ENCODE measurements around the gene SDF2.

The SDF2 gene

GRCh38 chr17:28661635-28662526 lies at the start of gene SDF2, which contains the start of gene SUPT6H:
SDF2 (minus strand) TSS chr17:28661906; CDS start chr17:28661876, 30 bp downstream.
SUPT6H (plus strand) TSS chr17:28662205; CDS start chr17:28673402, 11,197 bp downstream.
- H3K9me3 Mint-ChIP-seq = no peaks in the 10 kb centered on the region
- peaks cover 11% of the 10 kb centered on the region for H3K36me3 Mint-ChIP-seq
- no peaks in the 10 kb centered on the region for H3K27me3 Mint-ChIP-seq
- H3K4me3 Mint-ChIP-seq = peak within 1 kb of the TSS; percentile 99
- H3K27ac Mint-ChIP-seq = peak within 1 kb of the TSS; percentile 100
- peaks cover 63% of the 10 kb centered on the region for H3K4me1 Mint-ChIP-seq

GRCh38 chr17:28710861-28711722 lies 49.4 kb upstream of the SDF2 start:
- H3K4me1 Mint-ChIP-seq = peaks cover 22% of the 10 kb centered on the region
- H3K4me3 Mint-ChIP-seq = peak overlapping the region; percentile 87

GRCh38 chr17:28707339-28707720 lies 45.6 kb upstream of the SDF2 start:
- peaks cover 17% of the 10 kb centered on the region for H3K4me1 Mint-ChIP-seq
- peaks cover 3% of the 10 kb centered on the region for H3K36me3 Mint-ChIP-seq
- no peaks in the 10 kb centered on the region for H3K27me3 Mint-ChIP-seq
- H3K27ac Mint-ChIP-seq = no peak overlapping the region
- no peak overlapping the region for H3K4me3 Mint-ChIP-seq
- no peaks in the 10 kb centered on the region for H3K9me3 Mint-ChIP-seq

More at GRCh38 chr17:28710861-28711722, 49.4 kb upstream of the SDF2 start:
- Mint-ChIP-seq H3K9me3 (no peaks in the 10 kb centered on the region), H3K27me3 (peaks cover 7% of the 10 kb centered on the region), H3K36me3 (no peaks in the 10 kb centered on the region), H3K27ac (peak overlapping the region; percentile 83)

GRCh38 chr17:28706471-28707338 lies 45.0 kb upstream of the SDF2 start:
- Mint-ChIP-seq H3K4me3 (no peak overlapping the region), H3K9me3 (no peaks in the 10 kb centered on the region), H3K36me3 (peaks cover 6% of the 10 kb centered on the region), H3K27me3 (no peaks in the 10 kb centered on the region), H3K4me1 (peaks cover 11% of the 10 kb centered on the region), H3K27ac (no peak overlapping the region)

- H3K4me3 Mint-ChIP-seq = no peak overlapping the region
- H3K4me1 Mint-ChIP-seq = peaks cover 7% of the 10 kb centered on the region
- H3K9me3 Mint-ChIP-seq = no peaks in the 10 kb centered on the region
- H3K27ac Mint-ChIP-seq = peak overlapping the region; percentile 57
- peaks cover 6% of the 10 kb centered on the region for H3K36me3 Mint-ChIP-seq
- no peaks in the 10 kb centered on the region for H3K27me3 Mint-ChIP-seq
Measured at GRCh38 chr17:28705728-28706334, 44.1 kb upstream of the SDF2 start.

GRCh38 chr17:28705074-28705659 lies 43.5 kb upstream of the SDF2 start:
- H3K36me3 Mint-ChIP-seq = peaks cover 6% of the 10 kb centered on the region
- peak overlapping the region; percentile 35 for H3K27ac Mint-ChIP-seq
- H3K27me3 Mint-ChIP-seq = no peaks in the 10 kb centered on the region
- peaks cover 3% of the 10 kb centered on the region for H3K4me1 Mint-ChIP-seq
- H3K9me3 Mint-ChIP-seq = no peaks in the 10 kb centered on the region
- no peak overlapping the region for H3K4me3 Mint-ChIP-seq

- Mint-ChIP-seq H3K27me3 (no peaks in the 10 kb centered on the region), H3K27ac (no peak overlapping the region), H3K4me3 (no peak overlapping the region), H3K36me3 (peaks cover 6% of the 10 kb centered on the region), H3K9me3 (no peaks in the 10 kb centered on the region), H3K4me1 (peaks cover 3% of the 10 kb centered on the region)
Measured at GRCh38 chr17:28704219-28704858, 42.6 kb upstream of the SDF2 start.

GRCh38 chr17:28703552-28704218 lies 42.0 kb upstream of the SDF2 start:
- H3K9me3 Mint-ChIP-seq = no peaks in the 10 kb centered on the region
- peaks cover 6% of the 10 kb centered on the region for H3K36me3 Mint-ChIP-seq
- H3K27ac Mint-ChIP-seq = no peak overlapping the region
- no peaks in the 10 kb centered on the region for H3K27me3 Mint-ChIP-seq
- H3K4me3 Mint-ChIP-seq = no peak overlapping the region
- H3K4me1 Mint-ChIP-seq = peaks cover 3% of the 10 kb centered on the region

- Mint-ChIP-seq H3K9me3 (no peaks in the 10 kb centered on the region), H3K4me3 (no peak overlapping the region), H3K4me1 (peaks cover 3% of the 10 kb centered on the region), H3K36me3 (peaks cover 8% of the 10 kb centered on the region), H3K27ac (peak overlapping the region; percentile 15), H3K27me3 (no peaks in the 10 kb centered on the region)
Measured at GRCh38 chr17:28702752-28703150, 41.0 kb upstream of the SDF2 start.

- Mint-ChIP-seq H3K27me3 (no peaks in the 10 kb centered on the region), H3K36me3 (peaks cover 8% of the 10 kb centered on the region), H3K27ac (peak overlapping the region; percentile 66), H3K4me1 (peaks cover under 1% of the 10 kb centered on the region), H3K9me3 (no peaks in the 10 kb centered on the region), H3K4me3 (no peak overlapping the region)
Measured at GRCh38 chr17:28702026-28702751, 40.5 kb upstream of the SDF2 start.

GRCh38 chr17:28700830-28701492 lies 39.3 kb upstream of the SDF2 start:
- peak overlapping the region; percentile 35 for H3K27ac Mint-ChIP-seq

GRCh38 chr17:28700278-28700677 lies 38.6 kb upstream of the SDF2 start:
- H3K36me3 Mint-ChIP-seq = peaks cover 8% of the 10 kb centered on the region

More at GRCh38 chr17:28700830-28701492, 39.3 kb upstream of the SDF2 start:
- H3K4me3 Mint-ChIP-seq = no peak overlapping the region
- H3K4me1 Mint-ChIP-seq = no peaks in the 10 kb centered on the region
- H3K9me3 Mint-ChIP-seq = no peaks in the 10 kb centered on the region
- H3K27me3 Mint-ChIP-seq = no peaks in the 10 kb centered on the region
- peaks cover 8% of the 10 kb centered on the region for H3K36me3 Mint-ChIP-seq

More at GRCh38 chr17:28700278-28700677, 38.6 kb upstream of the SDF2 start:
- Mint-ChIP-seq H3K27ac (no peak overlapping the region), H3K4me3 (no peak overlapping the region), H3K9me3 (no peaks in the 10 kb centered on the region), H3K27me3 (no peaks in the 10 kb centered on the region), H3K4me1 (no peaks in the 10 kb centered on the region)
